Osteocyte (in vitro differentiated cells): Measurements from ENCODE around the gene USO1. TPM values are rescaled to one million over a fixed set of nuclear protein-coding genes. Genes with fewer than 3 reads are reported as not detected.
"Not testable (repeated sequence)": the region's sequence is repeated elsewhere in the genome, so short reads cannot be mapped to it uniquely, and the experiment has no call there.

Experiments used
- DNase-seq: peaks from one replicate; pipeline ENCODE4 v3.0.0; 2021; ENCODE audit warnings: mixed read lengths; ENCODE audit not compliant: unreplicated experiment; ENCODE audit errors: extremely low spot score
- H3K27ac Mint-ChIP-seq: one replicate; pipeline ENCODE4 v1.8.0; 2021; ENCODE audit warnings: mild to moderate bottlenecking, mixed read lengths; ENCODE audit not compliant: unreplicated experiment
- H3K27me3 Mint-ChIP-seq: one replicate; pipeline ENCODE4 v1.8.0; 2021; ENCODE audit warnings: mixed read lengths; ENCODE audit not compliant: unreplicated experiment
- H3K36me3 Mint-ChIP-seq: one replicate; pipeline ENCODE4 v1.8.0; 2021; ENCODE audit warnings: mixed read lengths; ENCODE audit not compliant: unreplicated experiment
- H3K4me1 Mint-ChIP-seq: one replicate; pipeline ENCODE4 v1.8.0; 2021; ENCODE audit warnings: mixed read lengths; ENCODE audit not compliant: unreplicated experiment
- H3K4me3 Mint-ChIP-seq: one replicate; pipeline ENCODE4 v1.8.0; 2021; ENCODE audit warnings: mild to moderate bottlenecking, moderate library complexity, mixed read lengths; ENCODE audit not compliant: unreplicated experiment
- H3K9me3 Mint-ChIP-seq: one replicate; pipeline ENCODE4 v1.8.0; 2021; ENCODE audit warnings: mixed read lengths; ENCODE audit not compliant: unreplicated experiment
- total RNA-seq: library from RNA; stranded (reverse); gene quantifications from 2 replicates; pipeline ENCODE4 v1.2.1, GENCODE V29; 2021
- TF ChIP-seq, protein P1 (sequence below): fragments of 200-600 bp; sonication (generic); IDR thresholded peaks from 2 replicates; pipeline ENCODE4 v1.5.0; 2021; ENCODE audit warnings: antibody characterized with exemption, mild to moderate bottlenecking, moderate library complexity

USO1 gene
- total RNA-seq, 1 donor from 2014 or later = 69.6 TPM

GRCh38 chr4:75845992-75846391 lies 121.6 kb downstream of the USO1 start:
- Mint-ChIP-seq H3K9me3 (no peaks in the 10 kb centered on the region), H3K27me3 (no peaks in the 10 kb centered on the region)
- DNase-seq = no peak

DNA sequence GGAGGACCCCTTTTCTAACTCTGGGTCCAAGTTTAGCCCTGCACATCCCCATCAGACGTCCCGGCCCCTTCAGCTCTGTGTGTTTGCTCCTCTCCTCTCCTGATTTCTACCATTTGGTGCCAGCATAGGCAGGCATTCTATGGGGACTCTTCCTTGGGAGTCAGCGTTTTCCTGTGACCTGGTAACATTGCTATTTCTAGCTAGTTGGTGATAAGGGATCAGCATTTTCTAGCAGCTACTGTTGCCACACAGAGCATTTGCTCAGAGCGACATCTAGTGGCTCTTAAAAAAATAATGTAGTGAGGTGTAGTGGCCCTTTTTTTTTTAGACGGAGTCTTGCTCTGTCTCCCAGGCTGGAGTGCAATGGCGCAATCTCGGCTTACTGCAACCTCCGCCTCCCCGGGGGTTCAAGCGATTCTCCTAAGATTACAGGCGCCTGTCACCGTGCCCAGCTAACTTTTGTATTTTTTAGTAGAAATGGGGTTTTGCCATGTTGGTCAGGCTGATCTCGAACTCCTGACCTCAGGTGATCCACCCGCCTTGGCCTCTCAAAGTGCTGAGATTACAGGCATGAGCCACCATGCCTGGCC lies 123.9 kb downstream of the USO1 start:
- TF ChIP-seq, protein P1, sequence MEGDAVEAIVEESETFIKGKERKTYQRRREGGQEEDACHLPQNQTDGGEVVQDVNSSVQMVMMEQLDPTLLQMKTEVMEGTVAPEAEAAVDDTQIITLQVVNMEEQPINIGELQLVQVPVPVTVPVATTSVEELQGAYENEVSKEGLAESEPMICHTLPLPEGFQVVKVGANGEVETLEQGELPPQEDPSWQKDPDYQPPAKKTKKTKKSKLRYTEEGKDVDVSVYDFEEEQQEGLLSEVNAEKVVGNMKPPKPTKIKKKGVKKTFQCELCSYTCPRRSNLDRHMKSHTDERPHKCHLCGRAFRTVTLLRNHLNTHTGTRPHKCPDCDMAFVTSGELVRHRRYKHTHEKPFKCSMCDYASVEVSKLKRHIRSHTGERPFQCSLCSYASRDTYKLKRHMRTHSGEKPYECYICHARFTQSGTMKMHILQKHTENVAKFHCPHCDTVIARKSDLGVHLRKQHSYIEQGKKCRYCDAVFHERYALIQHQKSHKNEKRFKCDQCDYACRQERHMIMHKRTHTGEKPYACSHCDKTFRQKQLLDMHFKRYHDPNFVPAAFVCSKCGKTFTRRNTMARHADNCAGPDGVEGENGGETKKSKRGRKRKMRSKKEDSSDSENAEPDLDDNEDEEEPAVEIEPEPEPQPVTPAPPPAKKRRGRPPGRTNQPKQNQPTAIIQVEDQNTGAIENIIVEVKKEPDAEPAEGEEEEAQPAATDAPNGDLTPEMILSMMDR = peak; percentile 75
- not testable (repeated sequence) for H3K27me3 Mint-ChIP-seq, H3K4me3 Mint-ChIP-seq, DNase-seq, H3K36me3 Mint-ChIP-seq, H3K9me3 Mint-ChIP-seq
- Mint-ChIP-seq H3K27ac (peak overlapping the region; percentile 34), H3K4me1 (peaks cover 24% of the 10 kb centered on the region)

More at GRCh38 chr4:75845992-75846391, 121.6 kb downstream of the USO1 start:
- Mint-ChIP-seq H3K27ac (no peak overlapping the region), H3K4me3 (no peak overlapping the region), H3K4me1 (peaks cover 24% of the 10 kb centered on the region), H3K36me3 (no peaks in the 10 kb centered on the region)
- TF ChIP-seq, protein P1 = no peak

DNA sequence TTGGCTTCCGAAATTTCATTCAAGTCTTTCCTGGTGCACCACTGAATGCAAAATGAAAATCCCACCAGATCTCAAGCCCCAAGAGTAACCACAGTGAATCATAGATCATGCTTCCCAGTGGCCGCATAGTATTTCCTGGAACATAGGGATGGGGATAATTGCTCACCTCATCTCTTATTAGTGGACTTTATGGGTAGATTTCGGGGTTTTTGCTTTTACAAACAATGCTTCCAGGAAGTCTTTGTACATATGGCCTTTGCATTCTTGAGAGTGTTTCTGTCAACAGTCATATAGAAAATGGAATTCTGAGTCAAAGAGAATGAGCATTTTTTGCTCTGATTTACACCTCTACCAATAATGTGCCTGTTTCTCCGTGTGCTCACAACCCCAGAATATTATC lies 124.5 kb downstream of the USO1 start:
- Mint-ChIP-seq H3K4me3 (no peak overlapping the region), H3K27ac (no peak overlapping the region), H3K9me3 (no peaks in the 10 kb centered on the region), H3K36me3 (no peaks in the 10 kb centered on the region), H3K27me3 (peaks cover 11% of the 10 kb centered on the region), H3K4me1 (peaks cover 19% of the 10 kb centered on the region)
- TF ChIP-seq, protein P1 = no peak
- DNase-seq = no peak

DNA sequence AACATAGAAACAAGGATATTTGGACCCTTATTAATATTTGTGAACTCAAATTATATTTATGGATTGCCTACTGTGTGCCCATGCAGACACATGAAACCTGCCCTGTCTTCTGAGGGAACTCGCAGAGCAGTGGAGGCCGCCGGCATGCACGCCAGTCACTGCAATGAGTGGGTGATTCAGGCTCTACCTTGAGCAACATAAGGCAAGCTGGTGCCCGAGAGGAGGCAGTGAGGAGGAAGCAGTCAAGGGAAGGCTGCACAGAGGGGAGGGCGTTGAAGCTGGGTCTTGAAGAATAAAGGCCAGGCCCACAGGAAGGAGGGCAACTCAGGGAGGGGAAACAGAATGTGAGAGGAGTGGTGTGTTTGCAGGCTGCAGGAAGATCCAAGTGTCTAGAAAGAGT lies 125.1 kb downstream of the USO1 start:
- H3K9me3 Mint-ChIP-seq = no peaks in the 10 kb centered on the region
- H3K4me3 Mint-ChIP-seq = no peak overlapping the region
- no peak overlapping the region for H3K27ac Mint-ChIP-seq
- peaks cover 13% of the 10 kb centered on the region for H3K4me1 Mint-ChIP-seq
- H3K27me3 Mint-ChIP-seq = peaks cover 14% of the 10 kb centered on the region
- TF ChIP-seq, protein P1 = no peak
- no peaks in the 10 kb centered on the region for H3K36me3 Mint-ChIP-seq
- DNase-seq = no peak

- no peak overlapping the region for H3K27ac Mint-ChIP-seq
- H3K4me1 Mint-ChIP-seq = no peaks in the 10 kb centered on the region
- H3K36me3 Mint-ChIP-seq = no peaks in the 10 kb centered on the region
- H3K4me3 Mint-ChIP-seq = no peak overlapping the region
- TF ChIP-seq, protein P1 = no peak
- no peaks in the 10 kb centered on the region for H3K9me3 Mint-ChIP-seq
- H3K27me3 Mint-ChIP-seq = peaks cover 32% of the 10 kb centered on the region
- no peak for DNase-seq
Measured at GRCh38 chr4:75858721-75859120, 134.3 kb downstream of the USO1 start.
